HEK293 (cell line): Measurements from ENCODE around the gene PRPF8.

Experiments used
- CTCF ChIA-PET: fragments of 350-600 bp; formaldehyde crosslinking; extraction: SDS; loops from one replicate; lab custom pipeline; 2021; ENCODE audit warnings: antibody characterized with exemption; lab: Yijun Ruan, JAX
- POLR2A ChIA-PET: fragments of 300-600 bp; formaldehyde crosslinking; extraction: SDS; loops from one replicate; lab custom pipeline; 2020; ENCODE audit warnings: antibody characterized with exemption, inconsistent platforms; lab: Yijun Ruan, JAX
- H3K27ac ChIP-seq: fragments of 200-500 bp; sonication (Bioruptor generic); 2 replicates; pipeline ENCODE4 v1.5.1; 2014; ENCODE audit warnings: low read depth, low read length, control low read depth, inconsistent platforms; ENCODE audit errors: extremely low read depth
- H3K36me3 ChIP-seq, 2 experiments: fragments of 200-500 bp in 1 of 2; sonication (Bioruptor generic) in 1 of 2; 1 replicate in 1 of 2; 2 replicates in 1 of 2; pipeline ENCODE4 v1.5.1; 2014 to 2017; ENCODE audit warnings: inconsistent platforms in 2 of 2, low read length in 2 of 2; ENCODE audit not compliant: control insufficient read depth in 2 of 2, insufficient read depth in 1 of 2
- H3K4me1 ChIP-seq: fragments of 200-500 bp; sonication (Bioruptor generic); 2 replicates; pipeline ENCODE4 v1.5.1; 2014; ENCODE audit warnings: mild to moderate bottlenecking, low read length, inconsistent platforms; ENCODE audit not compliant: control insufficient read depth, insufficient read depth
- H3K4me3 ChIP-seq: 2 replicates; pipeline ENCODE4 v1.5.1; 2011; ENCODE audit warnings: low read depth, mild to moderate bottlenecking, control low read depth, low read length, moderate library complexity
- H3K9me3 ChIP-seq: fragments of 200-500 bp; sonication (Bioruptor generic); 2 replicates; pipeline ENCODE4 v1.5.1; 2014; ENCODE audit warnings: low read depth, low read length, inconsistent platforms; ENCODE audit not compliant: control insufficient read depth, insufficient read depth
- BCL11A ChIP-seq: fragments of 450-650 bp; formaldehyde crosslinking; IDR thresholded peaks from 2 replicates; pipeline ENCODE4 v1.5.1; 2016; ENCODE audit warnings: low read depth, missing biosample characterization, missing genetic modification characterization
- KLF16 ChIP-seq: fragments of 450-650 bp; formaldehyde crosslinking; IDR thresholded peaks from 2 replicates; pipeline ENCODE4 v1.5.1; 2017; ENCODE audit warnings: missing biosample characterization, missing genetic modification characterization
- MEIS1 ChIP-seq: sonication (generic); formaldehyde crosslinking; IDR thresholded peaks from 2 replicates; pipeline ENCODE4 v1.8.1; 2022; ENCODE audit warnings: missing genetic modification reagents, mild to moderate bottlenecking, borderline replicate concordance
- PATZ1 ChIP-seq: fragments of 450-650 bp; formaldehyde crosslinking; IDR thresholded peaks from 2 replicates; pipeline ENCODE4 v1.5.1; 2016; ENCODE audit warnings: missing biosample characterization, missing genetic modification characterization
- SCRT2 ChIP-seq: fragments of 450-650 bp; formaldehyde crosslinking; IDR thresholded peaks from 2 replicates; pipeline ENCODE4 v1.5.1; 2016; ENCODE audit warnings: missing biosample characterization, missing genetic modification characterization
- ZBTB17 ChIP-seq: fragments of 450-650 bp; formaldehyde crosslinking; IDR thresholded peaks from 2 replicates; pipeline ENCODE4 v1.5.1; 2016; ENCODE audit warnings: missing biosample characterization, missing genetic modification characterization
- ZFHX2 ChIP-seq: fragments of 450-650 bp; formaldehyde crosslinking; conservative IDR thresholded peaks from 2 replicates; pipeline ENCODE4 v1.5.1; 2016; ENCODE audit warnings: missing biosample characterization, missing genetic modification characterization
- ZNF121 ChIP-seq: fragments of 450-650 bp; formaldehyde crosslinking; IDR thresholded peaks from 2 replicates; pipeline ENCODE4 v1.5.1; 2016; ENCODE audit warnings: missing biosample characterization, missing genetic modification characterization
- ZNF132 ChIP-seq: fragments of 450-650 bp; formaldehyde crosslinking; IDR thresholded peaks from 2 replicates; pipeline ENCODE4 v1.5.1; 2017; ENCODE audit warnings: missing biosample characterization, missing genetic modification characterization, borderline replicate concordance
- ZNF146 ChIP-seq: fragments of 450-650 bp; formaldehyde crosslinking; IDR thresholded peaks from 2 replicates; pipeline ENCODE4 v1.5.1; 2016; ENCODE audit warnings: missing biosample characterization, missing genetic modification characterization
- ZNF174 ChIP-seq: fragments of 450-650 bp; formaldehyde crosslinking; IDR thresholded peaks from 2 replicates; pipeline ENCODE4 v1.5.0; 2017; ENCODE audit warnings: missing biosample characterization, mild to moderate bottlenecking, missing genetic modification characterization
- ZNF221 ChIP-seq: fragments of 450-650 bp; formaldehyde crosslinking; IDR thresholded peaks from 2 replicates; pipeline ENCODE4 v1.5.1; 2017; ENCODE audit warnings: missing biosample characterization, missing genetic modification characterization, borderline replicate concordance
- ZNF223 ChIP-seq: fragments of 450-650 bp; formaldehyde crosslinking; IDR thresholded peaks from 2 replicates; pipeline ENCODE4 v1.5.1; 2016; ENCODE audit warnings: missing biosample characterization, missing genetic modification characterization
- ZNF292 ChIP-seq: fragments of 450-650 bp; formaldehyde crosslinking; IDR thresholded peaks from 2 replicates; pipeline ENCODE4 v1.5.1; 2016; ENCODE audit warnings: low read depth, missing biosample characterization, missing genetic modification characterization, borderline replicate concordance
- ZNF302 ChIP-seq: fragments of 450-650 bp; formaldehyde crosslinking; IDR thresholded peaks from 2 replicates; pipeline ENCODE4 v1.5.1; 2016; ENCODE audit warnings: missing biosample characterization, missing genetic modification characterization, low read depth
- ZNF324 ChIP-seq: fragments of 450-650 bp; formaldehyde crosslinking; IDR thresholded peaks from 2 replicates; pipeline ENCODE4 v1.5.1; 2016; ENCODE audit warnings: missing biosample characterization, missing genetic modification characterization
- ZNF341 ChIP-seq: fragments of 450-650 bp; formaldehyde crosslinking; IDR thresholded peaks from 2 replicates; pipeline ENCODE4; 2016; ENCODE audit warnings: low read depth, missing biosample characterization, missing genetic modification characterization
- ZNF37A ChIP-seq: fragments of 450-650 bp; IDR thresholded peaks from 2 replicates; pipeline ENCODE4 v1.5.1; 2018; ENCODE audit warnings: missing biosample characterization, missing genetic modification characterization
- ZNF48 ChIP-seq: fragments of 450-650 bp; formaldehyde crosslinking; IDR thresholded peaks from 2 replicates; pipeline ENCODE4 v1.5.1; 2016; ENCODE audit warnings: missing biosample characterization, missing genetic modification characterization
- ZNF549 ChIP-seq: fragments of 450-650 bp; IDR thresholded peaks from 2 replicates; pipeline ENCODE4 v1.5.1; 2018; ENCODE audit warnings: missing biosample characterization, missing genetic modification characterization, mild to moderate bottlenecking, inconsistent platforms, moderate library complexity
- ZNF555 ChIP-seq: fragments of 450-650 bp; formaldehyde crosslinking; conservative IDR thresholded peaks from 2 replicates; pipeline ENCODE4 v1.5.1; 2017; ENCODE audit warnings: missing biosample characterization, mild to moderate bottlenecking, missing genetic modification characterization, inconsistent platforms
- ZNF558 ChIP-seq: fragments of 450-650 bp; formaldehyde crosslinking; IDR thresholded peaks from 2 replicates; pipeline ENCODE4 v1.5.1; 2016; ENCODE audit warnings: missing biosample characterization, missing genetic modification characterization
- ZNF621 ChIP-seq: fragments of 450-650 bp; formaldehyde crosslinking; IDR thresholded peaks from 2 replicates; pipeline ENCODE4 v1.5.1; 2017; ENCODE audit warnings: missing biosample characterization, missing genetic modification characterization
- ZNF660 ChIP-seq: fragments of 450-650 bp; IDR thresholded peaks from 2 replicates; pipeline ENCODE4 v1.5.1; 2018; ENCODE audit warnings: missing biosample characterization, mild to moderate bottlenecking, missing genetic modification characterization
- ZNF701 ChIP-seq: fragments of 450-650 bp; formaldehyde crosslinking; IDR thresholded peaks from 2 replicates; pipeline ENCODE4 v1.5.1; 2016; ENCODE audit warnings: missing biosample characterization, missing genetic modification characterization
- ZNF776 ChIP-seq: fragments of 450-650 bp; formaldehyde crosslinking; IDR thresholded peaks from 2 replicates; pipeline ENCODE4 v1.5.0; 2017; ENCODE audit warnings: missing biosample characterization, missing genetic modification characterization, borderline replicate concordance
- ZSCAN30 ChIP-seq: fragments of 450-650 bp; IDR thresholded peaks from 2 replicates; pipeline ENCODE4 v1.5.1; 2018; ENCODE audit warnings: missing biosample characterization, mild to moderate bottlenecking, missing genetic modification characterization, moderate library complexity
- ZSCAN4 ChIP-seq: fragments of 450-650 bp; formaldehyde crosslinking; IDR thresholded peaks from 2 replicates; pipeline ENCODE4 v1.5.1; 2017; ENCODE audit warnings: missing biosample characterization, missing genetic modification characterization

Gene PRPF8

GRCh38 chr17:1636732-1637285 lies 47.9 kb downstream of the PRPF8 start (continued):
- no peak for TF ChIP-seq ZNF174
- no peak for TF ChIP-seq ZNF292 (tag by site-specific recombination)
- no peak for TF ChIP-seq ZNF341 (tag by site-specific recombination)
- no peak for TF ChIP-seq BCL11A (tag by site-specific recombination)
- TF ChIP-seq ZNF132 (tag by site-specific recombination): no peak
- no peak for TF ChIP-seq ZNF121 (tag by site-specific recombination)
- no peak for TF ChIP-seq ZNF660 (tag by site-specific recombination)

- CTCF ChIA-PET: interaction anchor here (0.6 to 2.0 kb wide), 4 partner anchors 9 to 62 kb away, joined by 3 to 15 read pairs (median 3); partner anchors contain the start of gene RILP
- no peak overlapping the region for H3K27ac ChIP-seq
- peak; percentile 88 for TF ChIP-seq ZNF121 (tag by site-specific recombination)
- no peak for TF ChIP-seq KLF16 (tag by site-specific recombination)
- TF ChIP-seq, all 188 proteins: peak for 1
- H3K36me3 ChIP-seq: no peaks in the 10 kb centered on the region
- H3K4me1 ChIP-seq: no peaks in the 10 kb centered on the region
- no peaks in the 10 kb centered on the region for H3K9me3 ChIP-seq
- POLR2A ChIA-PET: no interaction called here
- no peak overlapping the region for H3K4me3 ChIP-seq
Measured at GRCh38 chr17:1635675-1636465, 48.8 kb downstream of the PRPF8 start.

DNA sequence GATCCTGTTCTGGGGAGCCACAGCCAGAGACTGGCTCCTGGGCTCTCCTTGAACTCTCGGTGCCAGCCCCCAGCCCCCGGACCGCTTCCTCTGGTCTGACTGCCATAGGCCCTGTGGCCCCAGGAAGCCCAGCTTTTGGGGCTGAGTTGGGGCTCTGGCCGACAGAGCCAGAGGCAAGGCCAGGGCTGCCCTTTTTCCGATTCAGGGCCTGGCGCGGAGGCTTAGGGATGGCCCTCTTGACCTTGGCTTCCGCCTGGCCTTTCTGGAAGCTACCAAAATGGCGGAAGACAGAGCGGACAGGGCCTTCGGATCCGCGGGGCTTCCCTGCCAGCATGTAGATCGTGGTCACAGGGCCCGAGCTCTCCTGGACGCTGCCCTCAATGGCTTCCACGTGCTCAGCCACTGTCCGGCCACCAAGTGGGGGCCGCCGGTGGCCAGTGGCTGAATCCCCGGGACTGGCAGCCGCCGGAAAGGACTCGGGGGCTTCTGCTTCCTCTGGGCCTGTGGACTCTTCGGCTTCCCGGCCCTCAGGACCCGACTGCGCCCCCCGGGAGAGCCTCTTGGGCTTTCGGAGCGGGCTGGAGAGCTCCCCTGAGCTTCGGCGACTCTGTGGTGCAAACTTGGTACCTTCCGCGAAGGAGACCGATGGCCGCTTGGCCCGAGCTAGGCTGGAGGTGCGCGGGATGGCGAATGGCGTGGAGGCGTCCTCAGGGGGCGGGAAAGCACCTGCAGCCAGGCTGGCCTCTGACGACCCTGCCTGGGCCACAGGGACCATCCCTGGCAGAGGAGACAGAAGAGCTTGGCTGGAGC lies 49.6 kb downstream of the PRPF8 start:
- ChIA-PET POLR2A (no interaction called here), CTCF (interaction anchor here (0.6 to 1.5 kb wide), 3 partner anchors 9 to 28 kb away, joined by 3 read pairs; partner anchors contain the start of gene RILP)
- H3K27ac ChIP-seq: no peak overlapping the region
- no peak overlapping the region for H3K4me3 ChIP-seq
- no peaks in the 10 kb centered on the region for H3K4me1 ChIP-seq
- H3K36me3 ChIP-seq: no peaks in the 10 kb centered on the region
- H3K9me3 ChIP-seq: no peaks in the 10 kb centered on the region
- no peak for TF ChIP-seq ZNF701
- no peak for TF ChIP-seq ZNF549
- TF ChIP-seq ZNF555 (tag by site-specific recombination): no peak
- no peak for TF ChIP-seq SCRT2 (tag by site-specific recombination)
- no peak for TF ChIP-seq ZNF776 (tag by site-specific recombination)
- no peak for TF ChIP-seq ZNF558 (tag by site-specific recombination)
- TF ChIP-seq MEIS1 (CRISPR knock-in tag): no peak
- TF ChIP-seq PATZ1: no peak
- TF ChIP-seq ZNF221 (tag by site-specific recombination): no peak
- no peak for TF ChIP-seq ZSCAN30 (tag by site-specific recombination)
- no peak for TF ChIP-seq ZNF223 (tag by site-specific recombination)
- no peak for TF ChIP-seq ZNF621
- no peak for TF ChIP-seq ZNF324 (tag by site-specific recombination)
- TF ChIP-seq ZNF146 (tag by site-specific recombination): no peak
- no peak for TF ChIP-seq ZNF48 (tag by site-specific recombination)
- no peak for TF ChIP-seq ZNF37A (tag by site-specific recombination)
- TF ChIP-seq ZNF302 (tag by site-specific recombination): no peak
- no peak for TF ChIP-seq ZSCAN4 (tag by site-specific recombination)
- TF ChIP-seq ZBTB17 (tag by site-specific recombination): no peak
- no peak for TF ChIP-seq ZFHX2 (tag by site-specific recombination)
- TF ChIP-seq, all 188 proteins: peak for 0
